CD4-positive, alpha-beta memory T cell (primary cell): ENCODE data around the gene THSD7A. TPM values are rescaled to one million over a fixed set of nuclear protein-coding genes. Genes with fewer than 3 reads are reported as not detected.

Source experiments
- CTCF ChIA-PET: fragments of 350-600 bp; sonication (Branson Sonifier 250); formaldehyde crosslinking; loops from one replicate; lab custom pipeline; 2021; ENCODE audit warnings: inconsistent platforms; ENCODE audit not compliant: partially characterized antibody; lab: Charles Lee
- POLR2A ChIA-PET: fragments of 350-600 bp; sonication (Branson Sonifier 250); formaldehyde crosslinking; loops from one replicate; lab custom pipeline; 2021; ENCODE audit not compliant: partially characterized antibody; lab: Charles Lee
- DNase-seq, 5 donors: peaks; one replicate each; pipeline versions ENCODE4 v3.0.0 to v3.0.0-alpha.2; 2020 to 2022; ENCODE audit warnings: mixed read lengths in 1 of 5
- H3K27ac ChIP-seq: one replicate; pipeline ENCODE4 v1.7.0; 2013; ENCODE audit warnings: low read depth, low read length
- H3K27me3 ChIP-seq: 2 replicates; pipeline ENCODE4 v1.7.0; 2013; ENCODE audit warnings: mild to moderate bottlenecking, low read length, moderate library complexity; ENCODE audit not compliant: insufficient read depth
- H3K36me3 ChIP-seq: 2 replicates; pipeline ENCODE4 v1.7.0; 2013; ENCODE audit warnings: mild to moderate bottlenecking, low read length, moderate library complexity; ENCODE audit not compliant: insufficient read depth
- H3K4me1 ChIP-seq: 2 replicates; pipeline ENCODE4 v1.7.0; 2013; ENCODE audit warnings: mild to moderate bottlenecking, low read length, moderate library complexity; ENCODE audit not compliant: insufficient read depth
- H3K4me3 ChIP-seq, 2 donors: one replicate each; pipeline ENCODE4 v1.7.0; 2013; ENCODE audit warnings: low read length in 2 of 2, mild to moderate bottlenecking in 1 of 2
- H3K9me3 ChIP-seq, 2 donors: one replicate each; pipeline ENCODE4 v1.7.0; 2013; ENCODE audit warnings: low read length in 2 of 2, control low read depth in 1 of 2; ENCODE audit not compliant: control insufficient read depth in 1 of 2
- H3K27ac Mint-ChIP-seq, 7 donors: one replicate each; pipeline ENCODE4 v1.8.0; 2020 to 2021; ENCODE audit warnings: mixed read lengths in 7 of 7, mild to moderate bottlenecking in 6 of 7, inconsistent platforms in 3 of 7, moderate library complexity in 3 of 7
- H3K27me3 Mint-ChIP-seq, 2 donors: one replicate each; pipeline ENCODE4 v1.8.0; 2020 to 2021; ENCODE audit warnings: mixed read lengths in 2 of 2
- H3K36me3 Mint-ChIP-seq, 2 donors: one replicate each; pipeline ENCODE4 v1.8.0; 2020 to 2021; ENCODE audit warnings: mixed read lengths in 2 of 2, inconsistent platforms in 1 of 2, mild to moderate bottlenecking in 1 of 2
- H3K4me1 Mint-ChIP-seq, 4 donors: one replicate each; pipeline ENCODE4 v1.8.0; 2020 to 2021; ENCODE audit warnings: mixed read lengths in 4 of 4, mild to moderate bottlenecking in 1 of 4
- H3K4me3 Mint-ChIP-seq, 8 donors: one replicate each; pipeline ENCODE4 v1.8.0; 2020 to 2021; ENCODE audit warnings: mixed read lengths in 8 of 8, mild to moderate bottlenecking in 7 of 8, moderate library complexity in 6 of 8, inconsistent platforms in 3 of 8
- H3K9me3 Mint-ChIP-seq, 8 donors: one replicate each; pipeline ENCODE4 v1.8.0; 2020 to 2021; ENCODE audit warnings: mixed read lengths in 8 of 8, mild to moderate bottlenecking in 5 of 8, inconsistent platforms in 3 of 8, moderate library complexity in 1 of 8
- intact Hi-C: fragments of 100-400 bp; cut with micrococcal nuclease; formaldehyde crosslinking; loops from one replicate; pipeline ENCODE4 v1.15.1; 2023
- polyA plus RNA-seq, 2 donors: library from polyadenylated mRNA; unstranded; fragments of 300-500 nt; fragmentation: Illumina TruSeq; gene quantifications; one replicate each; pipeline ENCODE4 v1.2.3, GENCODE V29; 2021
- total RNA-seq, 2 experiments: library from RNA; stranded (reverse); gene quantifications; one replicate each; pipeline ENCODE4 v1.2.3, GENCODE V29; 2021

The THSD7A gene
- total and polyA plus RNA-seq, 4 experiments from 2014 or later = not detected

- no peaks in the 10 kb centered on the region for H3K4me1 ChIP-seq
- POLR2A ChIA-PET = no interaction called here
- H3K36me3 ChIP-seq = no peaks in the 10 kb centered on the region
- H3K9me3 ChIP-seq = no peaks in the 10 kb centered on the region
- H3K27ac ChIP-seq = no peak overlapping the region
- no peaks in the 10 kb centered on the region for H3K27me3 ChIP-seq
- Mint-ChIP-seq H3K36me3 (no peaks in the 10 kb centered on the region), H3K27me3 (no peaks in the 10 kb centered on the region), H3K27ac (no peak overlapping the region), H3K4me1 (no peaks in the 10 kb centered on the region), H3K9me3 (no peaks in the 10 kb centered on the region), H3K4me3 (no peak overlapping the region)
- no peak for DNase-seq
- no peak overlapping the region for H3K4me3 ChIP-seq
- intact Hi-C loops = no loop called here
- CTCF ChIA-PET = no interaction called here
Observed at GRCh38 chr7:11760372-11760771, 71.6 kb downstream of the THSD7A start.

GRCh38 chr7:11758627-11759111, 73.3 kb downstream of the THSD7A start:
- no peaks in the 10 kb centered on the region for H3K27me3 Mint-ChIP-seq
- intact Hi-C loops = no loop called here
- DNase-seq = no peak
- Histone ChIP-seq H3K27ac (no peak overlapping the region), H3K4me3 (no peak overlapping the region), H3K9me3 (no peaks in the 10 kb centered on the region), H3K27me3 (no peaks in the 10 kb centered on the region), H3K4me1 (no peaks in the 10 kb centered on the region), H3K36me3 (no peaks in the 10 kb centered on the region)
- H3K36me3 Mint-ChIP-seq = no peaks in the 10 kb centered on the region
- POLR2A ChIA-PET = no interaction called here
- no peak overlapping the region for H3K4me3 Mint-ChIP-seq
- H3K9me3 Mint-ChIP-seq = no peaks in the 10 kb centered on the region
- CTCF ChIA-PET = no interaction called here
- H3K27ac Mint-ChIP-seq = no peak overlapping the region
- no peaks in the 10 kb centered on the region for H3K4me1 Mint-ChIP-seq

- Mint-ChIP-seq H3K4me1 (no peaks in the 10 kb centered on the region), H3K27me3 (no peaks in the 10 kb centered on the region), H3K36me3 (no peaks in the 10 kb centered on the region), H3K9me3 (peaks cover 0 to 3% (median 0%) of the 10 kb centered on the region in 8 donors), H3K4me3 (no peak overlapping the region), H3K27ac (no peak overlapping the region)
- no peaks in the 10 kb centered on the region for H3K9me3 ChIP-seq
- H3K27me3 ChIP-seq = no peaks in the 10 kb centered on the region
- no peak for DNase-seq
- no peak overlapping the region for H3K4me3 ChIP-seq
- no peak overlapping the region for H3K27ac ChIP-seq
- H3K4me1 ChIP-seq = no peaks in the 10 kb centered on the region
- CTCF ChIA-PET = no interaction called here
- no peaks in the 10 kb centered on the region for H3K36me3 ChIP-seq
- intact Hi-C loops = no loop called here
- POLR2A ChIA-PET = no interaction called here
Observed at GRCh38 chr7:11757153-11757552, 74.8 kb downstream of the THSD7A start.

- Mint-ChIP-seq H3K36me3 (no peaks in the 10 kb centered on the region), H3K27ac (no peak overlapping the region), H3K27me3 (no peaks in the 10 kb centered on the region), H3K4me1 (no peaks in the 10 kb centered on the region), H3K9me3 (peaks cover 0 to 3% (median 0%) of the 10 kb centered on the region in 8 donors), H3K4me3 (no peak overlapping the region)
- no peak overlapping the region for H3K27ac ChIP-seq
- H3K4me3 ChIP-seq = no peak overlapping the region
- H3K36me3 ChIP-seq = no peaks in the 10 kb centered on the region
- POLR2A ChIA-PET = no interaction called here
- CTCF ChIA-PET = no interaction called here
- H3K4me1 ChIP-seq = no peaks in the 10 kb centered on the region
- intact Hi-C loops = no loop called here
- H3K27me3 ChIP-seq = no peaks in the 10 kb centered on the region
- no peaks in the 10 kb centered on the region for H3K9me3 ChIP-seq
- DNase-seq = no peak
Observed at GRCh38 chr7:11754933-11755332, 77.1 kb downstream of the THSD7A start.

- H3K9me3 ChIP-seq = no peaks in the 10 kb centered on the region
- H3K27ac ChIP-seq = no peak overlapping the region
- peaks cover 0 to 3% (median 0%) of the 10 kb centered on the region in 8 donors for H3K9me3 Mint-ChIP-seq
- H3K4me3 Mint-ChIP-seq = no peak overlapping the region
- H3K27ac Mint-ChIP-seq = no peak overlapping the region
- no peaks in the 10 kb centered on the region for H3K36me3 Mint-ChIP-seq
- no peak for DNase-seq
- no peaks in the 10 kb centered on the region for H3K4me1 ChIP-seq
- no peaks in the 10 kb centered on the region for H3K27me3 ChIP-seq
- intact Hi-C loops = no loop called here
- CTCF ChIA-PET = no interaction called here
- H3K4me3 ChIP-seq = no peak overlapping the region
- H3K27me3 Mint-ChIP-seq = no peaks in the 10 kb centered on the region
- POLR2A ChIA-PET = no interaction called here
- no peaks in the 10 kb centered on the region for H3K4me1 Mint-ChIP-seq
- no peaks in the 10 kb centered on the region for H3K36me3 ChIP-seq
Observed at GRCh38 chr7:11754123-11754522, 77.9 kb downstream of the THSD7A start.

GRCh38 chr7:11753433-11753832, 78.6 kb downstream of the THSD7A start:
- no peaks in the 10 kb centered on the region for H3K9me3 ChIP-seq
- Mint-ChIP-seq H3K9me3 (peaks cover 0 to 3% (median 0%) of the 10 kb centered on the region in 8 donors), H3K4me3 (no peak overlapping the region), H3K4me1 (no peaks in the 10 kb centered on the region), H3K36me3 (no peaks in the 10 kb centered on the region), H3K27ac (no peak overlapping the region), H3K27me3 (no peaks in the 10 kb centered on the region)
- intact Hi-C loops = no loop called here
- H3K36me3 ChIP-seq = no peaks in the 10 kb centered on the region
- H3K4me3 ChIP-seq = no peak overlapping the region
- no peaks in the 10 kb centered on the region for H3K4me1 ChIP-seq
- ChIA-PET CTCF (no interaction called here), POLR2A (no interaction called here)
- no peaks in the 10 kb centered on the region for H3K27me3 ChIP-seq
- DNase-seq = no peak
- H3K27ac ChIP-seq = no peak overlapping the region

- Histone ChIP-seq H3K9me3 (no peaks in the 10 kb centered on the region), H3K27me3 (no peaks in the 10 kb centered on the region), H3K4me1 (no peaks in the 10 kb centered on the region), H3K36me3 (no peaks in the 10 kb centered on the region), H3K27ac (no peak overlapping the region), H3K4me3 (no peak overlapping the region)
- ChIA-PET POLR2A (no interaction called here), CTCF (no interaction called here)
- no peaks in the 10 kb centered on the region for H3K4me1 Mint-ChIP-seq
- no peak overlapping the region for H3K27ac Mint-ChIP-seq
- peaks cover 0 to 3% (median 0%) of the 10 kb centered on the region in 8 donors for H3K9me3 Mint-ChIP-seq
- no peaks in the 10 kb centered on the region for H3K27me3 Mint-ChIP-seq
- no peak overlapping the region for H3K4me3 Mint-ChIP-seq
- intact Hi-C loops = no loop called here
- DNase-seq = no peak
- H3K36me3 Mint-ChIP-seq = no peaks in the 10 kb centered on the region
Observed at GRCh38 chr7:11751807-11752389, 80.1 kb downstream of the THSD7A start.
